Colonic mucosa (tissue), 4 donors: ENCODE measurements around the gene ACER2. TPM values are rescaled to one million over a fixed set of nuclear protein-coding genes. Genes with fewer than 3 reads are reported as not detected.
A peak's percentile ranks its signal among the peaks of the same experiment; 100 is the strongest.

ENCODE experiments used
- DNase-seq: peaks from one replicate; pipeline ENCODE4 v3.0.0-alpha.2; 2020
- H3K27ac ChIP-seq: fragments of 200-600 bp; one replicate; pipeline ENCODE4 v1.8.0; 2021
- H3K27me3 ChIP-seq: fragments of 200-600 bp; one replicate; pipeline ENCODE4 v1.8.0; 2021
- H3K36me3 ChIP-seq: fragments of 200-600 bp; one replicate; pipeline ENCODE4 v1.8.0; 2021
- H3K4me1 ChIP-seq: fragments of 200-600 bp; one replicate; pipeline ENCODE4 v1.8.0; 2021; ENCODE audit warnings: mild to moderate bottlenecking
- H3K4me3 ChIP-seq: fragments of 200-600 bp; one replicate; pipeline ENCODE4 v1.8.0; 2021
- H3K9ac ChIP-seq, 2 donors: one replicate each; pipeline ENCODE4 v1.7.0; 2013; ENCODE audit warnings: control low read depth in 2 of 2, low read depth in 2 of 2, low read length in 2 of 2
- H3K9me3 ChIP-seq: fragments of 200-600 bp; one replicate; pipeline ENCODE4 v1.8.0; 2021
- CTCF ChIP-seq: fragments of 200-600 bp; IDR thresholded peaks from one replicate; pipeline ENCODE4 v1.8.0; 2022; ENCODE audit warnings: antibody characterized with exemption, mild to moderate bottlenecking
- intact Hi-C: fragments of 100-400 bp; cut with DNase I; formaldehyde crosslinking; loops from one replicate; pipeline ENCODE4 v1.14.1; 2022
- total RNA-seq, 2 donors: library from RNA; stranded (reverse); fragmentation: NEBNext Ultra II Directional in 1 of 2; extraction: Animal tissue kit (Norgen Biotek cat#: 25700) in 1 of 2; gene quantifications; one replicate each; pipeline ENCODE4 v1.2.1, GENCODE V29; 2021
- donor health status: healthy.
- donor health status: DM: no; HTN: no; CAD: no.
- donor health status: DM: no; HTN: no; CAD: no.

ACER2 gene
- 10 to 100 TPM; 10.6 to 11.9 TPM for total RNA-seq

GRCh38 chr9:19408693-19409400, at the start of gene ACER2:
Gene ACER2, plus strand, starts transcription at chr9:19409009. Its CDS starts 76 bp downstream, at chr9:19409085.
- Histone ChIP-seq H3K4me3 (peak within 1 kb of the TSS; percentile 85), H3K9me3 (no peaks in the 10 kb centered on the region), H3K27me3 (no peaks in the 10 kb centered on the region), H3K27ac (peak within 1 kb of the TSS; percentile 31), H3K9ac (peak within 1 kb of the TSS; percentile 84), H3K4me1 (no peaks in the 10 kb centered on the region), H3K36me3 (no peaks in the 10 kb centered on the region)
- no peak for TF ChIP-seq CTCF
- DNase-seq, result peak; percentile 99
- intact Hi-C loops, result no loop called here

DNA sequence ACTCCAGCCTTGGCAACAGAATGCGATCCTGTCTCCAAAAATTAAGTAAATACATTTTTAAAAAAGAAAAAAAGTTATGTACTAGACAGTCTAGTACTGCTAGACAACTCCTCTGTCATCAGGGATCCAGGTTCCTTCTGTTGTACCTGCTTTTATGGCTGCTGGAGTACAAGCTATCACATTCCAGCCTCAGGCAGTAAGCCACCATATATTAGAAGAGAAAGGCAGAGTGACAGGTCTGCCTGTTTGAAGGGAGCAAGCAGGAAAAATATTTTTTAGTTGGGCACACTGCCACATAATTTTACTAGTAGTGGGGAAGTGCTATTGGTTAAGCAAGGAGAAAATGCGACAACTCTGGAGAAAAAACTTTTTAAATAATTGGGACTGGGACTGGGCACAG, 39.7 kb upstream of the ACER2 start:
- TF ChIP-seq CTCF, result no peak
- no peak overlapping the region for H3K27ac ChIP-seq
- no peak overlapping the region for H3K9ac ChIP-seq
- H3K36me3 ChIP-seq, result no peaks in the 10 kb centered on the region
- no peaks in the 10 kb centered on the region for H3K4me1 ChIP-seq
- H3K27me3 ChIP-seq, result no peaks in the 10 kb centered on the region
- intact Hi-C loops, result loop anchor here (10.0 kb wide), 1 partner anchor 284 kb away; no protein-coding TSS in a partner anchor
- no peak overlapping the region for H3K4me3 ChIP-seq
- no peaks in the 10 kb centered on the region for H3K9me3 ChIP-seq
- no peak for DNase-seq

DNA sequence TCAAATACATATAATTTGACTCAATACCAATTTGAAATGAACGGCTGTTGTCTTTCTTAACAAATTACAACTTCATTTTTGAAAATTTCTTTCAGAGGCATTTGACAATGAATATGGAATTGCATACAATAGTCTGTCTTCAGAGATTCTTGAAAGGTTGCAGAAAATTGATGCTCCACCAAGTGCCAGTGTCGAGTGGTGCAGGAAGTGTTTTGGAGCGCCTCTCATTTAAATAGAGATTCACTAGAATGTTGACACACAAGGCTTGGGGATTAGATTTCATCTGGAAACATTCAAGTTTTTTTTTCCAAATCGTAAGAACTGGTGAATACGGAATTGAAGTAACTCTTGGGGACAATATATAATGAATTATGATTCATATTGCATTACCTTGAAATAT, 36.9 kb upstream of the ACER2 start:
- no peak overlapping the region for H3K9ac ChIP-seq
- H3K36me3 ChIP-seq, result peaks cover 11% of the 10 kb centered on the region
- DNase-seq, result no peak
- no peaks in the 10 kb centered on the region for H3K4me1 ChIP-seq
- H3K27ac ChIP-seq, result no peak overlapping the region
- no peak overlapping the region for H3K4me3 ChIP-seq
- no peaks in the 10 kb centered on the region for H3K27me3 ChIP-seq
- no peak for TF ChIP-seq CTCF
- H3K9me3 ChIP-seq, result no peaks in the 10 kb centered on the region
- intact Hi-C loops, result no loop called here

GRCh38 chr9:19372567-19372966, 36.2 kb upstream of the ACER2 start:
- Histone ChIP-seq H3K27me3 (no peaks in the 10 kb centered on the region), H3K9ac (no peak overlapping the region), H3K9me3 (no peaks in the 10 kb centered on the region), H3K4me1 (peaks cover 4% of the 10 kb centered on the region), H3K4me3 (no peak overlapping the region), H3K27ac (no peak overlapping the region), H3K36me3 (peaks cover 11% of the 10 kb centered on the region)
- no peak for DNase-seq
- TF ChIP-seq CTCF, result no peak
- intact Hi-C loops, result no loop called here

DNA sequence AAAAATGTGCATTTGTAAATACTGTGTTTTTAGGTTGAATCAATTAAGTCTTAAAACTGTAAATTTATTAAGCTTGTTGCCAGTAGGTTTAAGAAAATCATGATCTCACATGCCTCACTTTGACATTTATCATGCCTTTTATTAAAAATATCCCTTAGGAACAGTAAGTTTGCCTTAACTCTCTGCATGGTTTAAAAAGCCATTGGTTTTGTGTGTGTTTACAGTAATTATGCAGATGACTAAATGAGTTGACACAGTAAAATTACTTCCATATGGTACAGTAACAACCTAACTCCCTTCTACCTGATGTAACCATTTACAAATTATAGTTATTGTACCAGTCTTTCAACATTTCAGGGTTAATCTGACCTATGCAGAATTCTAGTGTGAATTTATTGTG, 35.3 kb upstream of the ACER2 start:
- DNase-seq, result no peak
- Histone ChIP-seq H3K27me3 (no peaks in the 10 kb centered on the region), H3K4me1 (peaks cover 12% of the 10 kb centered on the region), H3K9ac (no peak overlapping the region), H3K36me3 (peaks cover 11% of the 10 kb centered on the region), H3K9me3 (no peaks in the 10 kb centered on the region), H3K27ac (no peak overlapping the region), H3K4me3 (no peak overlapping the region)
- TF ChIP-seq CTCF, result no peak
- intact Hi-C loops, result no loop called here
